Astrocyte (in vitro differentiated cells and primary cell): ENCODE data around the gene GATA2. TPM values are rescaled to one million over a fixed set of nuclear protein-coding genes. Genes with fewer than 3 reads are reported as not detected.
A peak's percentile ranks its signal among the peaks of the same experiment; 100 is the strongest.

Experiments used
- DNase-seq: peaks from one replicate; pipeline ENCODE4 v3.0.0-alpha.2; 2010; ENCODE audit warnings: low read depth
- FAIRE-seq: peaks from 2 replicates; lab custom pipeline; 2011; peaks lifted over from hg19 to GRCh38; lab: Jason Lieb, UNC
- H2AFZ ChIP-seq: 2 replicates; pipeline ENCODE4 v1.6.0; 2012; ENCODE audit warnings: low read depth, low read length, inconsistent platforms
- H3K27ac ChIP-seq: 2 replicates; pipeline ENCODE4 v1.5.1; 2011; ENCODE audit warnings: low read depth, low read length, inconsistent platforms
- H3K27me3 ChIP-seq: 2 replicates; pipeline ENCODE4 v1.6.0; 2011; ENCODE audit warnings: low read length, inconsistent platforms; ENCODE audit not compliant: insufficient read depth
- H3K36me3 ChIP-seq: 2 replicates; pipeline ENCODE4 v1.5.1; 2011; ENCODE audit warnings: low read length, inconsistent platforms; ENCODE audit not compliant: insufficient read depth
- H3K4me1 ChIP-seq: 2 replicates; pipeline ENCODE4 v1.5.1; 2011; ENCODE audit warnings: low read length, inconsistent platforms; ENCODE audit not compliant: insufficient read depth
- H3K4me2 ChIP-seq: 2 replicates; pipeline ENCODE4 v1.6.0; 2012; ENCODE audit warnings: low read length, inconsistent platforms
- H3K4me3 ChIP-seq: 2 replicates; pipeline ENCODE4 v1.5.1; 2011; ENCODE audit warnings: low read depth, mild to moderate bottlenecking, low read length, inconsistent platforms; ENCODE audit not compliant: insufficient read depth
- H3K79me2 ChIP-seq: 2 replicates; pipeline ENCODE4 v1.6.0; 2012; ENCODE audit warnings: mild to moderate bottlenecking, low read length, inconsistent platforms; ENCODE audit not compliant: insufficient read depth
- H3K9ac ChIP-seq: 2 replicates; pipeline ENCODE4 v1.6.0; 2012; ENCODE audit warnings: mild to moderate bottlenecking, low read length, inconsistent platforms
- H3K9me3 ChIP-seq: 2 replicates; pipeline ENCODE4 v1.5.1; 2012; ENCODE audit warnings: low read depth, mild to moderate bottlenecking, low read length, inconsistent platforms; ENCODE audit not compliant: insufficient read depth
- H4K20me1 ChIP-seq: 2 replicates; pipeline ENCODE4 v1.6.0; 2012; ENCODE audit warnings: low read length, inconsistent platforms; ENCODE audit not compliant: insufficient read depth
- H3K27ac Mint-ChIP-seq: one replicate; pipeline ENCODE4 v1.8.0; 2021; ENCODE audit warnings: mild to moderate bottlenecking, mixed read lengths; ENCODE audit not compliant: unreplicated experiment
- H3K27me3 Mint-ChIP-seq: one replicate; pipeline ENCODE4 v1.8.0; 2021; ENCODE audit warnings: low read depth, mixed read lengths; ENCODE audit not compliant: unreplicated experiment
- H3K36me3 Mint-ChIP-seq: one replicate; pipeline ENCODE4 v1.8.0; 2021; ENCODE audit warnings: low read depth, mixed read lengths; ENCODE audit not compliant: unreplicated experiment
- H3K4me1 Mint-ChIP-seq: one replicate; pipeline ENCODE4 v1.8.0; 2021; ENCODE audit warnings: low read depth, mixed read lengths; ENCODE audit not compliant: unreplicated experiment
- H3K4me3 Mint-ChIP-seq: one replicate; pipeline ENCODE4 v1.8.0; 2021; ENCODE audit warnings: mild to moderate bottlenecking, moderate library complexity, mixed read lengths; ENCODE audit not compliant: unreplicated experiment
- H3K9me3 Mint-ChIP-seq: one replicate; pipeline ENCODE4 v1.8.0; 2021; ENCODE audit warnings: mild to moderate bottlenecking, mixed read lengths; ENCODE audit not compliant: unreplicated experiment
- EZH2 ChIP-seq: IDR thresholded peaks from 2 replicates; pipeline ENCODE4 v1.6.1; 2012; ENCODE audit warnings: mild to moderate bottlenecking, low read length, inconsistent platforms; ENCODE audit not compliant: insufficient read depth
- total RNA-seq: library from RNA; stranded (reverse); gene quantifications from 2 replicates; pipeline ENCODE4 v1.2.1, GENCODE V29; 2021
- TF ChIP-seq, protein P1 (sequence below): IDR thresholded peaks from 2 replicates; pipeline ENCODE4 v1.5.1; 2011; ENCODE audit warnings: low read depth, mild to moderate bottlenecking, inconsistent platforms, low read length, moderate library complexity; ENCODE audit not compliant: insufficient read depth

The GATA2 gene
- total RNA-seq, 1 donor from 2014 or later: 1.7 TPM

DNA sequence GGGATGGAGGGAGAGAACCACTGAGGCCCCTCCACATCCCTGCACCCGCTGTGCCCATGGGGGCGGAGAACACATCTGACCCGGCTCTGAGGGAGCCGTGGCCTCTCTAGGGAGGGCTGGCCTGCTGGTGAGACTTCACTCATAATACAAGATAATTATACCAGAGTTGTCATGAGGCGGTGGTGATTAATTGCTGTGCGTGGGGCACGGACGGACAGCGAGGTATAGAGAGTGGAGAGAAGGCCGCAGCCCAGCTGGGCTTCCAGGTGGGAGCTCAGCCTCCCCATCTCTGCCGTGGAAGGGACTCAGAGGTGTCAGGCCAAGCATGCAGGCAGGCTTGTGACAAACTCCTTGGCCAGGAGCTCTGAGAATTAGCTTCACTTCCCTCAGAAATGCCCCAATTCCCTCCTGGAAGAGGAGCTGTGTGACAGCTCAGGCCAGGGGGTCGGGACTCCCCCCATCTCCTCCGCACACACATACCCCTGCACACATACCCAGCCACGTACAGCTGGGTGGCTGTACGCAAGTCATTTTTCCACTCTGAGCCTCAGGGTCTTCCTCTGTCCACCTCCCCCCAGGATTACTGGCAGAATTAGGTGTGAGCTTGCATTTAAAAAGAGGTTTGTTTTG, 6.0 kb upstream of the GATA2 start:
- Histone ChIP-seq H3K27me3 (peaks cover 52% of the 10 kb centered on the region), H3K36me3 (no peaks in the 10 kb centered on the region), H3K27ac (no peak overlapping the region), H2AFZ (no peak overlapping the region), H3K4me2 (no peak overlapping the region), H4K20me1 (peaks cover 16% of the 10 kb centered on the region), H3K4me3 (no peak overlapping the region), H3K79me2 (no peaks in the 10 kb centered on the region), H3K9me3 (peaks cover 6% of the 10 kb centered on the region), H3K9ac (no peak overlapping the region), H3K4me1 (peaks cover 5% of the 10 kb centered on the region)
- TF ChIP-seq, protein P1, sequence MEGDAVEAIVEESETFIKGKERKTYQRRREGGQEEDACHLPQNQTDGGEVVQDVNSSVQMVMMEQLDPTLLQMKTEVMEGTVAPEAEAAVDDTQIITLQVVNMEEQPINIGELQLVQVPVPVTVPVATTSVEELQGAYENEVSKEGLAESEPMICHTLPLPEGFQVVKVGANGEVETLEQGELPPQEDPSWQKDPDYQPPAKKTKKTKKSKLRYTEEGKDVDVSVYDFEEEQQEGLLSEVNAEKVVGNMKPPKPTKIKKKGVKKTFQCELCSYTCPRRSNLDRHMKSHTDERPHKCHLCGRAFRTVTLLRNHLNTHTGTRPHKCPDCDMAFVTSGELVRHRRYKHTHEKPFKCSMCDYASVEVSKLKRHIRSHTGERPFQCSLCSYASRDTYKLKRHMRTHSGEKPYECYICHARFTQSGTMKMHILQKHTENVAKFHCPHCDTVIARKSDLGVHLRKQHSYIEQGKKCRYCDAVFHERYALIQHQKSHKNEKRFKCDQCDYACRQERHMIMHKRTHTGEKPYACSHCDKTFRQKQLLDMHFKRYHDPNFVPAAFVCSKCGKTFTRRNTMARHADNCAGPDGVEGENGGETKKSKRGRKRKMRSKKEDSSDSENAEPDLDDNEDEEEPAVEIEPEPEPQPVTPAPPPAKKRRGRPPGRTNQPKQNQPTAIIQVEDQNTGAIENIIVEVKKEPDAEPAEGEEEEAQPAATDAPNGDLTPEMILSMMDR: no peak
- TF ChIP-seq EZH2: no peak
- no peak for FAIRE-seq
- H3K4me3 Mint-ChIP-seq: peak overlapping the region; percentile 52
- H3K36me3 Mint-ChIP-seq: peaks cover 3% of the 10 kb centered on the region
- H3K4me1 Mint-ChIP-seq: no peaks in the 10 kb centered on the region
- peaks cover 11% of the 10 kb centered on the region for H3K9me3 Mint-ChIP-seq
- no peak for DNase-seq
- H3K27me3 Mint-ChIP-seq: peaks cover 77% of the 10 kb centered on the region
- H3K27ac Mint-ChIP-seq: no peak overlapping the region

DNA sequence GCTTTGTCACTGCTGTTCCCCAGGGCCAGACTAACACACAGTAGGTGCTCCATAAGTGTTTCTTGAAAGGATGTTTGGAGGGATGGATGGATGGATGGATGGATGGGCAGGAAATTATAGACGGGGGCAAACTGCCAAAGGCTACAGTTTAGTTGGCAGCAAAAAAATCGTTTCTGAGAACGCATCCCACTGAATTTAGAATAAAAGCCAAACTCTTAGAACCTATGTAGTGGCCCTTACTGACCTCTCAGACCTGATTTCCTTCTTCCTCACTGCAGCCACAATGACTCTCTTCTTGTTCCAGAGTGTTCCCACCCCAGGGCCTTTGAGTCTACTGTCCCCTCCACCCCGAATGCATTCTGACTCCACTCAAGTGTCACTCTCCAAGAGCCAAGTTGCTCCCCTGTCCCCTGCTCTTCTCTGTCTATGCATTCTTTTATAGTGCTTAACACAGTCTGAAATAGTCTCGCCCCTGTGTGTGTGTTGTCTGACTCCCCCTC, 5.2 kb upstream of the GATA2 start:
- TF ChIP-seq, protein P1: no peak
- TF ChIP-seq EZH2: no peak
- H2AFZ ChIP-seq: no peak overlapping the region
- no peaks in the 10 kb centered on the region for H3K36me3 ChIP-seq
- H3K27me3 ChIP-seq: peaks cover 60% of the 10 kb centered on the region
- Mint-ChIP-seq H3K27ac (peak overlapping the region; percentile 23), H3K9me3 (peaks cover 11% of the 10 kb centered on the region), H3K4me1 (no peaks in the 10 kb centered on the region), H3K36me3 (peaks cover 3% of the 10 kb centered on the region), H3K4me3 (peak overlapping the region; percentile 52), H3K27me3 (peaks cover 78% of the 10 kb centered on the region)
- H3K9me3 ChIP-seq: peaks cover 6% of the 10 kb centered on the region
- H3K4me1 ChIP-seq: peaks cover 5% of the 10 kb centered on the region
- H3K9ac ChIP-seq: no peak overlapping the region
- DNase-seq (no peak), FAIRE-seq (peak; percentile 5)
- H3K79me2 ChIP-seq: no peaks in the 10 kb centered on the region
- peak overlapping the region; percentile 84 for H3K4me2 ChIP-seq
- H4K20me1 ChIP-seq: peaks cover 22% of the 10 kb centered on the region
- H3K4me3 ChIP-seq: no peak overlapping the region
- H3K27ac ChIP-seq: no peak overlapping the region
